ENCODE data around the gene GNG14.
A peak's percentile ranks its signal among the peaks of the same experiment; 100 is the strongest.
"Not testable (repeated sequence)": the region's sequence is repeated elsewhere in the genome, so short reads cannot be mapped to it uniquely, and the experiment has no call there.

Gene GNG14

GRCh38 chr19:12696366-12697335, 8.9 kb downstream of the GNG14 start, which contains the start of gene FBXW9:
Gene FBXW9 (minus strand): TSS chr19:12696631. CDS start chr19:12696581, 50 bp downstream.
- DNase-seq (ENCODE audit: low spot score): peak; percentile 98

GRCh38 chr19:12697425-12697824, 9.6 kb downstream of the GNG14 start:
- DNase-seq (ENCODE audit: low spot score): not testable (repeated sequence)

GRCh38 chr19:12698138-12698537, 10.3 kb downstream of the GNG14 start:
- no peak for DNase-seq (ENCODE audit: low spot score)

DNA sequence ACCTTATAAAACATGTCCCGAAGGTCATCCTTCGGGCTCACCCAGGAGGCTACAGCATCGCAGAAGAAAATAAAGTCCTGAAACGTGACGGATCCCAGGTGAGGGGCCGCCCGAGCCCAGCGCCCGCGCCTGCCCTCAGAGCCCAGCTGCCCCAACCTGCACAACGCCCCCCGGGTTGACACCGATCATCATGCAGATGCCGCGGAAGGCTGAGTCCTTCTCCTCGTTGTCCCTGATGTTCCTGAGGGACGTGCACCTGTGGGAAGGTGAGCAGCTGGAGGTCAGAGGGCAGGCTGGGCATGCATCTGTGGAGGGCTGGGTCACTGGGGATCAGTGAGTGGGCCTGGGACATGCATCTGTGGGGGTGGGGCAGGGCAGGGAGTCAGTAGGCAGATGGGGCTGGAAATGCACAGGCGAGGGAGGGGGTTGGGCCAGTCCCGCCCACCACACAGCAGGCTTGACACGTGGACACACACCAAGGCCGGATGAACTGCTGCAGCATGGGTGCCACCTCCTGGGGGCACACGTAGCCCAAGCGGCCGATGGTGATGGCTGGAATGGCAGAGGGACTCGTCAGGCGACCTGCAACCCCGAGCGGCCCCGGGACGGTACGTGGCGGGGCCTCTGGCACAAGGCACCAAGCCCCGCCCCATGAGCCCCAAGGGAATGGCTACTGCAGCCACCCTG, 13.9 kb downstream of the GNG14 start:
- DNase-seq (ENCODE audit: low spot score): no peak

DNA sequence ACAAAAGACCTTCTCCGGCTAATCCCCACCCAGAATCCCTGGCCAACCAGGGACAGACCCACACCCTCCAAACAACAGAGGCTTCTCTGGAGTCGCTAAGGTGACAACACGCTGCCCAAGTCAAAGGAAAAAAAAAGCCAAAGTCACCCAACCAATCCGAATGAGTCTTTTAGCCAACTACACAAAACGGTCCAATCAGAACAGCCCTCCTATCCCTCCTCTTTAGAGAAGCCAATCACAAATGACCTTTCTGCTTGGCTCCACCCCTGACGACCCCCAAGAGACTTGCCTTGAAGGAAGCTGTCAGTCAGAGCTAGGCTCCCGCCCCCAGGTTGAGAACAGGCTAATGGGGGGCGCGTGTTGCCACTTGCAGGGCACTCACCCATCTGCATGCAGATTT, 15.2 kb downstream of the GNG14 start:
- no peak for DNase-seq (ENCODE audit: low spot score)

- no peak for DNase-seq (ENCODE audit: low spot score)
Observed at GRCh38 chr19:12705169-12705568, 17.4 kb downstream of the GNG14 start.

DNA sequence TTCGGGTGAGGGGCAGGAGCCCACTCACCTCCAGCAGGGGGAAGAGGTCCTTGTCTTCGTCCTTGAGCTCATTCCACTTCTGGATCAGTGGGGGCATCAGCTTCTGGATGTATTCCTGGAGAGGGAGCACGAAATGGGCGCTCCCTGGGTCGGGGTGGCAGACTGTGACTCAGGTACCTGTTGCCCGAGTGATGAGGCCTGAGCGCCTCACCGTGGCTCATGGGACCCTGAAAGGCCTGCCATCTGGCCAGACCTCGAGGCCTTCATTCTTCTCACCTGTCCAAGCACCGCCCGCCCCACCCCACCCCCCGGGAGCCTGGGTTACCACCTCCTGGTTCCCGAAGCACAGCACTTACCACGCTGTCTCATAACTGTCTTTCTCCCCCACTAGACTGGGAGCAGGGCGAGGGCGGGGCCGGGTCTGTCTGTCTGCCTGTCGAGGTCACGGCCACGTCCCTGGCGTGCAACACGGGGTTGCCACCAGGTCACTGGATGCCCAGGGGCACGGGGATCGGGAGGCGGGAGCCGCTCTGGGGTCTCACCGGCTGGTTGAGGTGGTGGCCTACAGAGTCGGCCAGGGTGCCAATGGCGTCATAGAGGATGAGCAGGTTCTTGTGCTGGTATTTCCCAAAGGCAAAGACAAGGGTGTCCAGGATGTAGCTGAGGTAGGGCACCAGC, 18.0 kb downstream of the GNG14 start:
- no peak for DNase-seq (ENCODE audit: low spot score)

GRCh38 chr19:12706332-12706718, 18.5 kb downstream of the GNG14 start:
- no peak for DNase-seq (ENCODE audit: low spot score)

DNA sequence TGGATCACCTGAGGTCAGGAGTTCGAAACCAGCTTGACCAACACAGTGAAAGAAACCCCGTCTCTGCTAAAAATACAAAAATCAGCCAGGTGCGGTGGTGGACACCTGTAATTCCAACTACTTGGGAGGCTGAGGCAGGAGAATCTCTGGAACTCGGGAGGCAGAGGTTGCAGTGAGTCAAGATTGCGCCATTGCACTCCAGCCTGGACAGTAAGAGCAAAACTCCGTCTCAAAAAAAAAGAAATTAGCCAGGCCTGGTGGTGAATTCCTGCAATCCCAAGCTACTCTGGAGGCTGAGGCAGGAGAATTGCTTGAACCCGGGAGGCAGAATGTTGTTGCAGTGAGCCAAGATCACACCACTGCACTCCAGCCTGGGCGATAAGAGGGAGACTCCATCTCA, 20.8 kb downstream of the GNG14 start:
- DNase-seq (ENCODE audit: low spot score): no peak

- no peak for DNase-seq (ENCODE audit: low spot score)
Observed at GRCh38 chr19:12711187-12711586, 23.4 kb downstream of the GNG14 start.

- DNase-seq (ENCODE audit: low spot score): not testable (repeated sequence)
Observed at GRCh38 chr19:12712077-12712476, 24.3 kb downstream of the GNG14 start.

DNA sequence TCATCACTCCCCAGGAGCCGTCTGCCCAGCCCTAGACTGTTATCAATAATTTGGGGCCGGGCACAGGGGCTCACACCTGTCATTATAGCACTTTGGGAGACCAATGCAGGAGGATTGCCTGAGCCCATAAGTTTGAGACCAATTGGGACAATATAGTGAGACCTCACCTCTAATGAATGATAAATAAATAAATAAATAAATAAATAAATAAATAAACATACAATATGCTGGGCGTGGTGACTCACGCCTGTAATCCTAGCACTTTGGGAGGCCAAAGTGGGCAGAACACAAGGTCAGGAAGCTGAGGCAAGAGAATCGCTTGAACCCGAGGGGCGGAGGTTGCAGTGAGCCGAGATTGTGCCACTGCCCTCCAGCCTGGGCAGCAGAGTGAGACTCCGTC, 25.5 kb downstream of the GNG14 start:
- not testable (repeated sequence) for DNase-seq (ENCODE audit: low spot score)

- DNase-seq (ENCODE audit: low spot score): no peak
Observed at GRCh38 chr19:12715102-12715501, 27.3 kb downstream of the GNG14 start.

GRCh38 chr19:12715929-12716328, 28.1 kb downstream of the GNG14 start:
- DNase-seq (ENCODE audit: low spot score): no peak

DNA sequence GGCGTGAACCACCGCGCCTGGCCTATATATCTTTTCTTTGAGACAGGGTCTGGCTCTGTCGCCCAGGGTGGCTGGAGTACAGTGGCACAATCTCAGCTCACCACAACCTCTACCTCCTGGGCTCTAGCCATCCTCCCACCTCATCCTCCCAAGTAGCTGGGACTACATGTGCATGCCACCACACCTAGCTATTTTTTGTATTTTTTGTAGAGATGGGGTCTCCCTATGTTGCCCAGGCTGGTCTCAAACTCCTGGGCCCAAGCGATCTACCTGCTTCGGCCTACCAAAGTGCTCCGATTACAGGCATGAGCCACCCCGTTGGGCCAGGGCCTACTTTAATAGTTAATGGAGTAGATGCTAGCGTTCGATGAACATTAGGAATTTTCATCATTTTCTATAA, 32.5 kb downstream of the GNG14 start:
- no peak for DNase-seq (ENCODE audit: low spot score)

GRCh38 chr19:12720851-12721655, 33.3 kb downstream of the GNG14 start:
- no peak for DNase-seq (ENCODE audit: low spot score)

GRCh38 chr19:12721656-12722565, 34.1 kb downstream of the GNG14 start:
- peak; percentile 37 for DNase-seq (ENCODE audit: low spot score)

DNA sequence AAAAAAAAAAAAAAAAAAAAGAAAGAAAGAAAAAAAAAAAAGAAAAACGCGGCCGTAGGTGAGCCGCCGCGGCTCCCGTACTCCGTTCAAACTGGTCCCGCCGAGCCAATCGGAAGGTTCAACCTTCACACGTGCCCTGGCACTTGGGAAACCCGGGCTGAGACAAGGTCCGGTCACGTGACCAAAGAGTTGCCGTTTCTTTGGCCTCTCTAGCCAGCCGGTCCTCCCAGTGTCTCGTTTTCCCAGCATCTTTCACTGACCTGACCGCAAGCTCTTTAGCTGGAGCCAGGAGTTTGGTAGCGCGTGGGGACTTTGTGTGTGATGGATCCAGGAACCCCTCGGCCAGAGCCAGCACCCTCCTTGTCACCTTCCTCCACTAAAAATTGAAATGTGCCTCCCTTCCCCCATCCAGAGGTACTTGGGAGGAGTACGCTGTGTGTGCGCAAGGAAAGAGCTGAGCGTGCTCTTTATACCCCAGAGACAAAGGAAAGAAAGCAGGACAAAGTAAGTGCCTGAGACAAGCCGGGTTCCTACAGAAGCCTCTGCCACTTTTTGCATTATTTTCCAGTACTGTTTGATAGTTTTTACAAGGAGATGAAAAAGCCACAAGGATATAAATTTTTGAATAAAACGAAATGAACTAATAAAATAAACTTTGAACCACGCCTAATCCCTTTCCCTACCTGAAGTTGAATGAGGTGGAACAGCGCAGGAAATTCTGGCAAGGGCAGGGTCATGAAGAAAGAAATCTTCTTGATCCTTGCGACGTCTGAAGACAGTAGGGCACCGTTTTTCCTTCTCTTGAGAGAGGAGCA, 35.0 kb downstream of the GNG14 start:
- peak; percentile 97 for DNase-seq (ENCODE audit: low spot score)

DNA sequence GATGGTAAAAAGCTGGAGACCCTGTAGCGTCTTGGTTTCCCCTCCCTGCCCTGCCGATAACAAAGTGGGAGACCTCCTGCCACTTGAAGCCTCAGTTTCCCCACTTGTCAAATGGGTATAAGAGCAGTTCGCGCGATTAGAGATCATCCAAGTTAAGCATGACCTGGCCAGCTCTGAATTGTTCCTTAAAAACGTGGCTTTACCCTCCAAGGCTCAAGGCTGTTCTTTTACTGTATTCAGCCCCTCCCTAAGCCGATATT, 35.5 kb downstream of the GNG14 start:
- DNase-seq (ENCODE audit: low spot score): no peak

Data from CD4-positive, alpha-beta T cell treated with Interleukin-2 at 100 ng/mL for 4 hours (primary cell).